GM12878 (cell line): ENCODE data around the gene PGAP3. TPM values are rescaled to one million over a fixed set of nuclear protein-coding genes. Genes with fewer than 3 reads are reported as not detected.
A peak's percentile ranks its signal among the peaks of the same experiment; 100 is the strongest.

ENCODE experiments used
- ATAC-seq: fragments of 200-7000 bp; cut with Tn5 transposase; 3 replicates; pipeline ENCODE4 v1.9.1; 2020; ENCODE audit warnings: mild to moderate bottlenecking, moderate library complexity
- BruUV-seq: library from RNA; stranded (reverse); fragments of 400-500 nt; replicated peaks from 2 replicates; lab custom pipeline; 2021; lab: Mats Ljungman, UMichigan
- CTCF ChIA-PET: fragments of 300-600 bp; sonication (Branson Sonifier 250); formaldehyde crosslinking; extraction: SDS; loops from one replicate; lab custom pipeline; 2021; ENCODE audit warnings: inconsistent platforms; lab: Yijun Ruan, JAX
- POLR2A ChIA-PET: fragments of 350-600 bp; formaldehyde crosslinking; extraction: SDS; loops from one replicate; lab custom pipeline; 2021; ENCODE audit warnings: inconsistent platforms; lab: Charles Lee
- RAD21 ChIA-PET: fragments of 300-600 bp; sonication (Branson Sonifier 250); formaldehyde crosslinking; loops from one replicate; lab custom pipeline; 2023; ENCODE audit warnings: antibody characterized with exemption; ENCODE audit not compliant: unreplicated experiment; lab: Charles Lee
- SMC1A ChIA-PET: fragments of 300-600 bp; sonication (Branson Sonifier 250); formaldehyde crosslinking; loops from one replicate; lab custom pipeline; 2023; ENCODE audit not compliant: unreplicated experiment, uncharacterized antibody; lab: Charles Lee
- DNase-seq: peaks from one replicate; pipeline ENCODE4 v3.0.0-alpha.2; 2011; ENCODE audit warnings: low read depth, low spot score
- FAIRE-seq: peaks from 3 replicates; lab custom pipeline; 2011; peaks lifted over from hg19 to GRCh38; lab: Jason Lieb, UNC
- H2AFZ ChIP-seq: 2 replicates; pipeline ENCODE4 v1.6.0; 2011; ENCODE audit warnings: low read depth, low read length, control low read depth; ENCODE audit not compliant: control insufficient read depth
- H3K27ac ChIP-seq: 2 replicates; pipeline ENCODE4 v1.5.1; 2011; ENCODE audit warnings: control low read depth; ENCODE audit not compliant: control insufficient read depth, insufficient read depth
- H3K27me3 ChIP-seq, 2 experiments: replicated peaks in 1 of 2; 2 replicates each; pipeline versions ENCODE4 v1.6.0 to v1.6.1; 2011; ENCODE audit warnings: low read length in 1 of 2; ENCODE audit not compliant: control insufficient read depth in 2 of 2, insufficient read depth in 2 of 2
- H3K36me3 ChIP-seq, 2 experiments: 2 replicates each; pipeline ENCODE4 v1.5.1; 2011; ENCODE audit warnings: low read length in 1 of 2; ENCODE audit not compliant: control insufficient read depth in 2 of 2, insufficient read depth in 2 of 2
- H3K4me1 ChIP-seq: 2 replicates; pipeline ENCODE4 v1.6.1; 2011; ENCODE audit warnings: mild to moderate bottlenecking, low read length, moderate library complexity, mixed read lengths; ENCODE audit not compliant: control insufficient read depth, insufficient read depth
- H3K4me2 ChIP-seq: 2 replicates; pipeline ENCODE4 v1.6.0; 2011; ENCODE audit warnings: control low read depth; ENCODE audit not compliant: control insufficient read depth, insufficient read depth
- H3K4me3 ChIP-seq: fragments of 200-600 bp; sonication (generic); 2 replicates; pipeline ENCODE4 v1.5.1; 2016
- H3K79me2 ChIP-seq: 2 replicates; pipeline ENCODE4 v1.6.0; 2011; ENCODE audit warnings: low read length; ENCODE audit not compliant: control insufficient read depth, insufficient read depth
- H3K9ac ChIP-seq: 2 replicates; pipeline ENCODE4 v1.8.0; 2011; ENCODE audit warnings: low read length, control low read depth, mixed read lengths; ENCODE audit not compliant: control insufficient read depth, insufficient read depth
- H3K9me3 ChIP-seq: replicated peaks from 3 replicates; pipeline ENCODE4 v1.5.1; 2011; ENCODE audit warnings: mild to moderate bottlenecking, low read length; ENCODE audit not compliant: control insufficient read depth, insufficient read depth
- H4K20me1 ChIP-seq: 2 replicates; pipeline ENCODE4 v1.6.0; 2011; ENCODE audit not compliant: control insufficient read depth, insufficient read depth
- IKZF1 ChIP-seq: fragments of 450-650 bp; conservative IDR thresholded peaks from 2 replicates; pipeline ENCODE4 v1.6.1; 2017; ENCODE audit warnings: antibody characterized with exemption, mild to moderate bottlenecking
- IKZF2 ChIP-seq, 2 experiments: fragments of 450-650 bp; IDR thresholded peaks; 2 replicates each; pipeline ENCODE4 v1.6.1; 2017; ENCODE audit warnings: mild to moderate bottlenecking in 2 of 2, moderate library complexity in 2 of 2
- MTA2 ChIP-seq: fragments of 450-650 bp; IDR thresholded peaks from 2 replicates; pipeline ENCODE4 v1.6.1; 2016; ENCODE audit warnings: low read depth, mild to moderate bottlenecking, moderate library complexity
- NR2C1 ChIP-seq: fragments of 450-650 bp; IDR thresholded peaks from 2 replicates; pipeline ENCODE4 v1.6.1; 2017; ENCODE audit warnings: antibody characterized with exemption, mild to moderate bottlenecking, moderate library complexity
- ZNF384 ChIP-seq: IDR thresholded peaks from 2 replicates; pipeline ENCODE4 v1.6.1; 2012; ENCODE audit warnings: low read depth, mild to moderate bottlenecking, low read length, improper control_type of control experiment, borderline replicate concordance
- WGBS: methylation state at CpG from one replicate; pipeline ENCODE4 v1.1.6; 2016; ENCODE audit warnings: low lambda C conversion rate; ENCODE audit not compliant: insufficient replicate concordance, insufficient coverage; ENCODE audit errors: missing lambda C conversion rate; 5-methylcytosine and 5-hydroxymethylcytosine counted together
- in situ Hi-C: fragments of 300-500 bp; cut with MboI; formaldehyde crosslinking; loops from 9 replicates; pipeline ENCODE4 v1.14.3; 2018; ENCODE audit warnings: mixed read lengths
- intact Hi-C: fragments of 100-400 bp; cut with micrococcal nuclease; formaldehyde crosslinking; loops from one replicate; pipeline ENCODE4 v1.14.2; 2022; ENCODE audit not compliant: unreplicated experiment
- polyA plus RNA-seq, 11 experiments: library from polyadenylated mRNA; depleted of rRNA in 4 of 11; unstranded in 6 of 11; stranded (reverse) in 5 of 11; fragments of >200 nt; fragmentation: Nextera tagmentation in 4 of 11; fragmentation: Illumina TruSeq in 1 of 11; extraction: Ambion mirVana in 4 of 11; extraction: Trizol in 1 of 11; gene quantifications; 1 replicate in 1 of 11; 2 replicates in 10 of 11; pipeline versions ENCODE4 v1.2.1 to v1.2.3, GENCODE V29; 2011 to 2016; ENCODE audit warnings: inconsistent platforms in 2 of 11, missing spikeins in 2 of 11, low read depth in 1 of 11
- total RNA-seq, 4 experiments: library from RNA; depleted of rRNA in 3 of 4; stranded (reverse); fragments of >200 nt in 3 of 4; fragmentation: Illumina TruSeq in 1 of 4; extraction: Trizol in 1 of 4; gene quantifications; 2 replicates each; pipeline versions ENCODE4 v1.2.1 to v1.2.3, GENCODE V29; 2013 to 2021
- TF ChIP-seq, protein P1 (sequence below): IDR thresholded peaks from 2 replicates; pipeline ENCODE4 v1.6.1; 2011; ENCODE audit warnings: mild to moderate bottlenecking, low read depth, low read length, moderate library complexity; ENCODE audit not compliant: insufficient replicate concordance
- TF ChIP-seq, protein P2 (sequence below): IDR thresholded peaks from 2 replicates; pipeline ENCODE4 v1.6.1; 2011; ENCODE audit warnings: borderline replicate concordance, low read depth, mild to moderate bottlenecking, moderate library complexity, mixed read lengths, low read length; ENCODE audit not compliant: insufficient read depth; ENCODE audit errors: extremely low read length

The PGAP3 gene
- total and polyA plus RNA-seq, 10 of the 15 experiments (the other 5 are each of a cell fraction or from before 2014, with no cell fraction given) = 0.21 to 10.0 (median 5.3) TPM

DNA sequence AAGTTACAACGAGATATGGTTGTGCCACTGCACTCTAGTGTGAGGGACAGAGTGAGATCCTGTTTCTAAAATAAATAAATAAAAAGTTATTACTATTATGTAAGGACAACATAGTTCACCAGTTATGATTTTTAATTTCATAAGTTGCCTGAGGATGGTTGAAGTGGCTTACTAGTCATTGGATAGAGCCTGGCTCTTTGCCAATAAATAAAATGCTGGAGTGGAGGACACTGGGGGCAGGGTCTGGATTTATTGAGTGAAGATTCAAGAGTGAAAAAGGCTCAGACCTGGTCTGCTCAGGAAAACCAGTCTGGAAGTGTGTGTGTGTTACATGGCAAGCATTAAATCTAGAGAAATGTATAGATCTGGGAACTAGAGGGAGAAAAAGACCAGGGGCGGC, 48.8 kb downstream of the PGAP3 start:
- CTCF ChIA-PET = interaction anchor here (0.9 to 15.5 kb wide), 3 partner anchors 13 to 32 kb away, joined by 4 to 225 read pairs (median 63); no protein-coding TSS in a partner anchor
- SMC1A ChIA-PET = interaction anchor here (0.5 to 0.9 kb wide), 2 partner anchors 29 to 91 kb away, joined by 3 read pairs; partner anchors contain the start of genes MIEN1 and PNMT
- no peak for ATAC-seq
- in situ Hi-C loops = no loop called here
- no peaks in the 10 kb centered on the region for H3K9me3 ChIP-seq
- H3K36me3 ChIP-seq = no peaks in the 10 kb centered on the region; a peak in 1 of 4 replicates
- no peak overlapping the region for H3K9ac ChIP-seq
- peaks cover 20% of the 10 kb centered on the region for H3K4me1 ChIP-seq
- no peak for FAIRE-seq
- intact Hi-C loops = loop anchor here (5.0 kb wide), 1 partner anchor 113 kb away; no protein-coding TSS in a partner anchor
- H3K27ac ChIP-seq = no peak overlapping the region
- POLR2A ChIA-PET = no interaction called here
- 71% methylated on average over 2 of the region's 2 CpGs for WGBS
- no peak overlapping the region for H2AFZ ChIP-seq
- no peak for DNase-seq
- H3K4me2 ChIP-seq = peak overlapping the region; percentile 94
- no peak overlapping the region for H3K4me3 ChIP-seq
- H3K79me2 ChIP-seq = peaks cover 39% of the 10 kb centered on the region
- RAD21 ChIA-PET = interaction anchor here (0.7 kb wide), 1 partner anchor 41 kb away, joined by 3 read pairs; no protein-coding TSS in a partner anchor
- no TSS peak for BruUV-seq
- no peaks in the 10 kb centered on the region for H3K27me3 ChIP-seq
- peaks cover 3% of the 10 kb centered on the region; the same call in 1 of the 2 replicates for H4K20me1 ChIP-seq
- TF ChIP-seq IKZF2 (IDR thresholded peaks at IDR 0.05) = no peak
- no peak for TF ChIP-seq MTA2
- TF ChIP-seq IKZF1 = no peak
- TF ChIP-seq, protein P1, sequence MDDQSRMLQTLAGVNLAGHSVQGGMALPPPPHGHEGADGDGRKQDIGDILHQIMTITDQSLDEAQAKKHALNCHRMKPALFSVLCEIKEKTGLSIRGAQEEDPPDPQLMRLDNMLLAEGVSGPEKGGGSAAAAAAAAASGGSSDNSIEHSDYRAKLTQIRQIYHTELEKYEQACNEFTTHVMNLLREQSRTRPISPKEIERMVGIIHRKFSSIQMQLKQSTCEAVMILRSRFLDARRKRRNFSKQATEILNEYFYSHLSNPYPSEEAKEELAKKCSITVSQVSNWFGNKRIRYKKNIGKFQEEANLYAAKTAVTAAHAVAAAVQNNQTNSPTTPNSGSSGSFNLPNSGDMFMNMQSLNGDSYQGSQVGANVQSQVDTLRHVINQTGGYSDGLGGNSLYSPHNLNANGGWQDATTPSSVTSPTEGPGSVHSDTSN = no peak
- TF ChIP-seq, protein P2, sequence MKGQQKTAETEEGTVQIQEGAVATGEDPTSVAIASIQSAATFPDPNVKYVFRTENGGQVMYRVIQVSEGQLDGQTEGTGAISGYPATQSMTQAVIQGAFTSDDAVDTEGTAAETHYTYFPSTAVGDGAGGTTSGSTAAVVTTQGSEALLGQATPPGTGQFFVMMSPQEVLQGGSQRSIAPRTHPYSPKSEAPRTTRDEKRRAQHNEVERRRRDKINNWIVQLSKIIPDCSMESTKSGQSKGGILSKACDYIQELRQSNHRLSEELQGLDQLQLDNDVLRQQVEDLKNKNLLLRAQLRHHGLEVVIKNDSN = no peak
- no peak for TF ChIP-seq ZNF384
- TF ChIP-seq NR2C1 = no peak
